IMR-90 (cell line): ENCODE data around the gene CRYBB2.

ENCODE experiments used
- BHLHE40 ChIP-seq: fragments of 150-350 bp; IDR thresholded peaks from 2 replicates; pipeline ENCODE4 v1.6.1; 2016; ENCODE audit warnings: mild to moderate bottlenecking, low read depth, low read length
- CTCF ChIP-seq: conservative IDR thresholded peaks from 2 replicates; pipeline ENCODE4 v1.5.1; 2012; ENCODE audit warnings: mild to moderate bottlenecking, low read depth, low read length, improper control_type of control experiment
- MXI1 ChIP-seq: IDR thresholded peaks from 2 replicates; pipeline ENCODE4 v1.6.1; 2012; ENCODE audit warnings: low read depth, mild to moderate bottlenecking, low read length, moderate library complexity, borderline replicate concordance
- POLR2A ChIP-seq: IDR thresholded peaks from 2 replicates; pipeline ENCODE4 v1.6.1; 2012; ENCODE audit warnings: mild to moderate bottlenecking, low read depth, low read length
- RAD21 ChIP-seq: IDR thresholded peaks from 2 replicates; pipeline ENCODE4 v1.6.1; 2012; ENCODE audit warnings: low read length, improper control_type of control experiment
- SMC3 ChIP-seq: fragments of 150-350 bp; IDR thresholded peaks from 2 replicates; pipeline ENCODE4 v1.6.1; 2016; ENCODE audit warnings: low read depth, mild to moderate bottlenecking, antibody characterized with exemption, low read length, moderate library complexity
- USF2 ChIP-seq: fragments of 150-350 bp; IDR thresholded peaks from 2 replicates; pipeline ENCODE4 v1.6.1; 2017; ENCODE audit warnings: mild to moderate bottlenecking, antibody characterized with exemption, low read length, low read depth

GRCh38 chr22:25208743-25209505 is 10.5 kb upstream of the CRYBB2 start:
- TF ChIP-seq BHLHE40 = no peak
- TF ChIP-seq CTCF = no peak
- no peak for TF ChIP-seq RAD21
- TF ChIP-seq SMC3 = no peak
- TF ChIP-seq POLR2A = no peak
- no peak for TF ChIP-seq MXI1
- TF ChIP-seq USF2 = no peak
